ENCODE measurements around the gene MREG.
"Not testable (repeated sequence)": the region's sequence is repeated elsewhere in the genome, so short reads cannot be mapped to it uniquely, and the experiment has no call there.

MREG gene

GRCh38 chr2:215981115-215981514, 32.2 kb downstream of the MREG start:
- TF ChIP-seq CTCF (conservative IDR thresholded peaks at IDR 0.05; ENCODE audit: low read depth, low read length), result no peak
- H3K4me3 ChIP-seq (ENCODE audit: low read depth, low read length), result no peak overlapping the region
- DNase-seq (ENCODE audit: low read depth), result no peak

DNA sequence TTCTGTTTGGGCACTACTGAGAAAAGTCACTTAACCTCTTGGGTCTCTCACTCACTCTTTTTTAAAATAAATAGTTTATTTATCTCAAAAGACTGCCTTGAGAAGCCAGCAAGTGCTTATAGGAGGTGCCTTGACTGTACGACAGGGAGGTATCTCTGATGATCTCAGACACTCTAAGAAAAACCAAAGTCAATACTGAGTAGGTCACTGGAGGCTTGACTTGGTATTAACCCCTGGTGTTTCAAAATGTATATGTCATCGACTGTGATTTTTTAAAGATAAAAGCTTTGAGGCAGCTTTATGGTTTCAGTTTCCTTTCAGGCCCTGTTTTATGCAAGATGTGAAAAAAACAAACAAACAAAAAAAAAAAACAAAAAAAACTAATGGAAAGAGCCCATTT, 33.7 kb downstream of the MREG start:
- no peak for DNase-seq (ENCODE audit: low read depth)
- TF ChIP-seq CTCF (conservative IDR thresholded peaks at IDR 0.05; ENCODE audit: low read depth, low read length), result no peak
- H3K4me3 ChIP-seq (ENCODE audit: low read depth, low read length), result no peak overlapping the region

GRCh38 chr2:215974700-215975429, 38.5 kb downstream of the MREG start:
- no peak for TF ChIP-seq CTCF (conservative IDR thresholded peaks at IDR 0.05; ENCODE audit: low read depth, low read length)
- no peak overlapping the region for H3K4me3 ChIP-seq (ENCODE audit: low read depth, low read length)
- DNase-seq (ENCODE audit: low read depth), result peak; percentile 6

- TF ChIP-seq CTCF (conservative IDR thresholded peaks at IDR 0.05; ENCODE audit: low read depth, low read length), result no peak
- peak; percentile 39 for DNase-seq (ENCODE audit: low read depth)
- H3K4me3 ChIP-seq (ENCODE audit: low read depth, low read length), result no peak overlapping the region
These were observed 39.2 kb downstream of the MREG start for GRCh38 chr2:215973954-215974699.

- no peak for TF ChIP-seq CTCF (conservative IDR thresholded peaks at IDR 0.05; ENCODE audit: low read depth, low read length)
- DNase-seq (ENCODE audit: low read depth), result no peak
- H3K4me3 ChIP-seq (ENCODE audit: low read depth, low read length), result no peak overlapping the region
These were observed 40.1 kb downstream of the MREG start for GRCh38 chr2:215973145-215973792.

- TF ChIP-seq CTCF (conservative IDR thresholded peaks at IDR 0.05; ENCODE audit: low read depth, low read length), result no peak
- no peak for DNase-seq (ENCODE audit: low read depth)
- H3K4me3 ChIP-seq (ENCODE audit: low read depth, low read length), result no peak overlapping the region
These were observed 41.7 kb downstream of the MREG start for GRCh38 chr2:215971671-215972070.

DNA sequence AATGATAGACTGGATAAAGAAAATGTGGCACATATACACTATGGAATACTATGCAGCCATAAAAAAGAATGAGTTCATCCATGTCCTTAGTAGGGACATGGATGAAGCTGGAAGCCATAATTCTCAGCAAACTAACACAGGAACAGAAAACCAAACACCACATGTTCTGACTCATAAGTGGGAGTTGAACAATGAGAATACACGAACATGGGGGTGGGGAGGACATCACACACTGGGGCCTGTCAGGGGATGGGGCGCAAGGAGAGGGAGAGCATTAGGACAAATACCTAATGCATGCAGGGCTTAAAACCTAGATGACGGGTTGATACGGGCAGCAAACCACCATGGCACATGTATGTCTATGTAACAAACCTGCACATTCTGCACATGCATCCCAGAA, 42.5 kb downstream of the MREG start:
- not testable (repeated sequence) for H3K4me3 ChIP-seq (ENCODE audit: low read depth, low read length); DNase-seq (ENCODE audit: low read depth)

Data from choroid plexus epithelial cell (primary cell).